T follicular helper cell (primary cell): ENCODE data around the gene CYSTM1.
A peak's percentile ranks its signal among the peaks of the same experiment; 100 is the strongest.

Experiments used
- DNase-seq: peaks from one replicate; pipeline ENCODE4 v3.0.0-alpha.2; 2020; ENCODE audit warnings: low read depth

Gene CYSTM1

GRCh38 chr5:140236891-140237598 lies 62.1 kb downstream of the CYSTM1 start:
- DNase-seq = no peak

DNA sequence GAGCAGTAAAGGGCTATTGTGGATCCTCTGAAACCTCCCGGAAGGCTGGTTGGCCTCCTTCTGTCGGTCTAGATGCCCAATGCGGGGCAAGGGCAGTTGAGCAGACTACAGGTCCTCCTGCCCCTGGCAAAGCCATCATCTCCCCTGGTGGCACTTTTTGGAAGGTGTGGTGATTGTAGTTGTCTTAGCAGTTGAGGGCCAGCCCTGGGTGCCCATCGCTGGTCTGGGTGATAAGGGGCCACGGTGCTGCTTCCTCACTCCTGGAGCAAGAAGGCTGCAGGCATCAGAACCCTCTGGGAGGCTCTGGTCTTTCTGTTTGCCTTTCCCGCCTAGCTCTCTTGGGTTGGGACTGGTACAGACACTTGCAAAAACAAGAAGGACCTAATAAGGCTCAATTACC lies 63.8 kb downstream of the CYSTM1 start:
- no peak for DNase-seq

DNA sequence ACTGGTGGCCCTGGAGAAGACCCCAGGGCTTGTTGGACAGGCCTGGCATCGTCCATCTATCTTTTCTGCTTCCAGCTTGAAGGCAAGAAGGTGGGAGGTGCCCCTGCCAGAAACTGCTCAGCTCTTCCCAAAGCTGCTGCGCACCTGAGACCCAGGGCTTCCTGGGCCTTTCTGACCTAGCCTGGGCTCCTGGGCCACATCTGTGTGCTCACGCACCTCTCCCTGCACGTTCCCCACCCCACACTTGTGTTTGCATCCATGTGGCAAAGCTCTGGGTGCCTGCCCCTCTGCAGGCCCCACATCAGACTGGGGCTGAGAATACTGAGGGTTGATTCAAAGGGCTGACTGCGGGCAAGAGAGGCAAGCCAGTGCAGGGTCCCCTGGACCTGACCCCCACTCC lies 64.5 kb downstream of the CYSTM1 start:
- DNase-seq = no peak

DNA sequence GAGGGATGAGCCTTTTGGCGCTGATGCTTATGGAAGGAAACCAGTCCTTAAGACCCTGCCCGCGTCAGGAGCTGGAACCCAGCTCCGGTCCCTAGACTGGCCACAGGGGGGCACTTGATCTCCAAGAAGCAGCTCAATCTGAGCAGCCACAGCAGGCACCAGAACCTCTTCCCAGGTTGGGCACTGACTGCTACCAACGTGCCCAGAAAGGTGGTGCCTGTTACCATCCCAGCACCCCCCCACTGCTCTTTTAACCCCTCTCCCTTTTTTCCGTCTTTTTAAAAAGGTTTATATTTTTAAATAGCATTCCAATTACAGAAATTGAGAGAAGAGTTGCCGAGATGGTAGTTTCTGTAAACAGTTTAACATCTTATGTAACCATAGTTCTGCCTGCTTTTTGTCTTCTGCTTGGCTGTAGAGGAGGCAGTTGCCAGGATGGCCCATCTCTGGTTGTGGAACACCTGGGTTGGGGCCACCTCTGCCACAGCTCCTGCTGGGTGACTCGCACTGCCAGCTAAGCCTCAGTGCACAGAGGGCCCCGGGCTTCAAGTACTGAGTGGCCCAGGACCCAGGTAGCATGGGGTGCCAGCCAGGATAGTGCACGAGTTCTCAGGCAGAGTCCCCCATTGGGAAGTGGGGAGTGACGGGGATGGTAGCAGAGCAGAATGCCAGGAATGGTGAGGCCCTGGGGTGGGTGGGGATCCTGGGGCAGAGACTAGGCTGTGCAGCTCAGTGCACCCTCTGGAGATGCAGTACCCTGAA lies 65.1 kb downstream of the CYSTM1 start:
- peak; percentile 28 for DNase-seq

GRCh38 chr5:140240987-140241706 lies 66.2 kb downstream of the CYSTM1 start:
- DNase-seq = no peak

- no peak for DNase-seq
These were observed 67.1 kb downstream of the CYSTM1 start for GRCh38 chr5:140242099-140242498.

- no peak for DNase-seq
These were observed 68.0 kb downstream of the CYSTM1 start for GRCh38 chr5:140242890-140243585.

- DNase-seq = no peak
These were observed 68.8 kb downstream of the CYSTM1 start for GRCh38 chr5:140243706-140244250.

GRCh38 chr5:140244525-140245025 lies 69.6 kb downstream of the CYSTM1 start:
- DNase-seq = peak; percentile 69

DNA sequence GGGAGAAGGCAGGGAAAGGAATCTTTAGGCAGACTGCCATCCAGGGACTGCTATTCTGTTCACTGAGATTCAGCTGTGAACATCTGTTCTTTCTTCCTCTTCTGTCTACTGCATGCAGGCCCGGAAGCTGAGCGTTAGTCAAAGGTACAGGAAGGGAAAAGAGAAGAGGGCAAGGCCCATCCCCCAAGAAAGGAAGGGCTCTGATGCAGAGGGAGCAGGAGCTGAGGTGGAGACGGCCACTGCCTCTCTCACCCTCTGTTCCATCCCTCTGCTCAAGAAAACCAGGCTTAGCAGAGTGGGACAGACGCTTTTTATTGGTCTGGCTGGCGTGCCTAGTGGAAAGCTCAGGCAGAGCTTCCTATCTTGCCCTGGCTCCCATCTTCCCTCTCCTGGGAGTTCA lies 70.4 kb downstream of the CYSTM1 start:
- DNase-seq = no peak

- DNase-seq = no peak
These were observed 70.9 kb downstream of the CYSTM1 start for GRCh38 chr5:140245926-140246325.

DNA sequence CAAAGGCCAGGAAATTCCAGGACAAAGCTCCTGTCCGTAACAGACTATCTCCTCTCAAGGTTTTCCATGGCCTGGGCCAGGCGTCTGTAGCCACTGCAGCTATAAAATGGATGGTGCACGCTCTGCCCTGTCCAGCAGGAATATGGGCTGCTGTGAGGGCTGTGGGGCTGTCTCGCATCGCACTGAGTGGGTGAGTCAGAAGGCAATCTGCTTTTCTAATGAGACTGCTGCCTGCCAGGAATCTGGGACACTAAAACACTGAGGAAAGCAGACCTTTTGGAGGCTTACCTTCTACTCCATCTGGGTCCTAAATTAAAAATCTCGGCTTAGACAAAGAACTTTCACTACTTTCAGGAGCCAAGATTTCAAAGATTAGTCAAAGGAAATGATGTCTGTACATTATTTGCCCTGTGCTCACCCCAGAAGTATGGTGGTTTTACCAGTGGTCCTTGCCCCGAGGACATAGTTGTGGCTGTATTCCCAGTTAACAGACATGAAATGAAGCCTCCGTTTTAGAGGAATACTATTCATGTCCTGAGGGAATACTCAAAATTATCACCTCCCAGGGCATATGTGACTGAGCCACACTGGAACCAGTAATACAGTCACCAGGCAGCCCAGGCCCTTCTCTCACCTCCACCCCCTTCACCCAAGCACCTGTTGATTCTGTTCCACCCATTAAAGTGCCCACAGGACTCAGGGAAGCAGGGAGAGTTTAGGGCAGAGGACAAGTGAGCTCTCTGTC lies 71.6 kb downstream of the CYSTM1 start:
- DNase-seq = no peak

DNA sequence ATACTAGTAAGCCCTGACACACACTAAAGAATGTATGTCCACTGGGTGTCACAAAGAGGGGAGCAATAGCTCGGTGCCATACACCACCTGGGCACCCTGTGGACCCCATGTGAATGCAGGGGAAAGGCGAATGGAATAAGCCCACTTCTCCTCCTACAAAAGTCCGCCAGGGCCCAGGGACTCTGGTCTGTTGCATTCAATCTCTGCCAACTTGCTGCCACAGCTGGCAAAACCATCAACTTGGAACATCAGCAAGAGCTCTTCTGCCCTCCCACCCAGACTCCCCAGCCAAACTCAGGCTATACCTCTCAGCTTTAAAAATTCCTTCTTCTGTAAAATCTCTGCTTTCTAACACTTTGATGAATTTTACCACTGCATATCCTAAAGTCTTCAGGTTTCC lies 73.4 kb downstream of the CYSTM1 start:
- DNase-seq = no peak

DNA sequence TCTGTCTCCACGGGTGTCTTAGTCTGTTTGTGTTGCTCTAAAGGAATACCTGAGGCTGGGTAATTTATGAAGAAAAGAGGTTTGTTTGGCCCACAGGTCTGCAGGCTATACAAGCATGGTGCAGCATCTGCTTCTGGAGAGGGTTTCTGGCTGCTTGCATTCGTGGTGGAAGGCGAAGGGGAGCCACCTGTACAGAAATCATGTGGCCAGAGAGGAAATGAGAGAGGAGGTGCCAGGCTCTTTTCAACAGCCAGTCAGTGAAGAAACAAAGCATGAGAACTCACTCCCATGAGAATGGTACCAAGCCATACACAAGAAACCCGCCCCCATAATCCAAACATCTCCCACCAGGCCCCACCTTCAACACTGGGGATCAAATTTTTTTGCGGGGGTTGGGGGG lies 74.5 kb downstream of the CYSTM1 start:
- no peak for DNase-seq

DNA sequence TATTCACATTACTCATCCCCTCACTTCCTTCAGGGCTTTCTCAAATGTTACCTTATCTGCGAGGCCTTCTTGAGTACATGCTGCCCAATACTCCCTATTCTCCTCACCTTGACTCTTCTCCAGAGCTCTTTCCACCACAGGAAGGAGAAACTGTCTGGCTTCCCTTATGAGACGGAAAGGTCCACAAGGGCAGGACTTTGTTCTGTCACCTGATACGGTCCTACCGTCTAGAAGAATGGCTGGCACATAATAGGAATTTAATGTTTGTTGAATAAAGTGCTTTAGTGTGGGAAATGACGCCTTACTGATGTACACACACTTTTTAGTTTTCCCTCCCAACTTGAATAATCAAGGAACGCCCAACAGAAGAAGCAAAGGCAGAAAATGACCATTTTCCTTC lies 75.4 kb downstream of the CYSTM1 start:
- no peak for DNase-seq

DNA sequence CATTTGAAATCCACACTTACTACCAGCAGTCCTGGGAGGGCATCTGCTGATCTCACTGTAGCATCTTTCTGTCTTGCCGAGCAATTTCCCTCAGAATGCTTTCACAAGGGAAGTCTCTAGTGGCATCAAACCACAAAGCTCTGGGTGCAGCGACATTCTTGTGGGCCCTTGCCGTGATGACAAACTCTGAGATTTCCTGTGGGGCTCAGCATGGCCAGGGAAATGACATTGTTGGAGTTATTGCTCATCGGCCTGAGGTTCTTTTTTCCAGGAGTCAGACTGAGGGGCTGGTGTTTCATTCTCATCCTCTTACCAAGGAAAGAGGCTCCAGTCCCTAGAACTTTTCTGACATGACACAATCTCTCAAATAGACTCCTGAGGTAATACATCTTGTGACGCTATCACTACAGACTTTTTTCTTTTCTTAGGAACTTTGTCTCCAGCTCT lies 76.6 kb downstream of the CYSTM1 start:
- DNase-seq = peak; percentile 28

DNA sequence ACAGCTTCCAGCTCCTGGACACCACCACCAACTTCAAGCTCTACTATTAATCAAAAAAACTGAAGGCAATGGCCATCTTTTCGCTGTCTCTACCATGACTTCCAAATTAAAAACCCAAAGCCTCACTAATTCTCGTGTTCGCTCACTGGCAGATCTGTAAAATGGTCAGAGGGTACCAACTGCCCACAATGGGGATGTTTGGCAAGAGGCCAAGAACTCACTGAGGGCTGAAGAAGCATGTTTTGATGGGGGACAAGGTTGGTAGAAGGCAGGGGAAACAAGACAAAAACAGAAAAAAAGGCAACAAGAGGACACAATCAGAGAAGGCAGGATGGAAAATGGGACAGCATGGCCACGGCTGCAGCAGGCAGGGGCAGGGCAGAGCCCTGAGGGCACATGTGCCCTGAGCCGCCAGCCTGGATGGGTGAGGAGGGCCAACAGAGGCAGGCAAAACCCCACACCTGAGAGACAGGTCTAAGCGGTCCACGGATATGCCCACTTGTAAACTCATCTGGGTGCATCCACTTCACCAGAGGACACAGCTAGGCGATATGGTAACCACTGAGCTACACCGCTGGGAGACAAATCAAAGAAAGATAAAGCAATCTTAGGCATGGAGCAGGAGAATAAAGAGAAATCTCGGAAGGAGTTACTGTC lies 77.6 kb downstream of the CYSTM1 start:
- DNase-seq = no peak

DNA sequence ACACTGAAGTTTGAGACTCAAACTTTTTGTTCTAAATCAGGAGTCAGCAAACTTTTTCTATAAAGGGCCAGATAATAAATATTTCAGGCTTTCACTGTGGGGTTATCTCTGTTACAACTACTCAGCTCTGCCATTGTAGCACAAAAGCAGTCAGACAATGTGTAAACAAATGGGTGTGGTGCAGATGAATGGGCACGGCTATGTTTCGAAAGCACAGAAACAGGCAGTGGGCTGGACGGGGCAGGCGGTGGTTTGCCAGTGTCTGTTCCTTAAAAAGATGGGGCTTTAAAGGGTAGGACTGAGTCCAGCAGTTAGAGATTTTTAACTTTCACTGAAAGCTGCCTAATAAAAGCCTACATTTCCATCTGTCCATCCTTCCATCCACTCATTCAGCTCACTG lies 79.0 kb downstream of the CYSTM1 start:
- DNase-seq = no peak

GRCh38 chr5:140255460-140256157 lies 80.6 kb downstream of the CYSTM1 start:
- no peak for DNase-seq

DNA sequence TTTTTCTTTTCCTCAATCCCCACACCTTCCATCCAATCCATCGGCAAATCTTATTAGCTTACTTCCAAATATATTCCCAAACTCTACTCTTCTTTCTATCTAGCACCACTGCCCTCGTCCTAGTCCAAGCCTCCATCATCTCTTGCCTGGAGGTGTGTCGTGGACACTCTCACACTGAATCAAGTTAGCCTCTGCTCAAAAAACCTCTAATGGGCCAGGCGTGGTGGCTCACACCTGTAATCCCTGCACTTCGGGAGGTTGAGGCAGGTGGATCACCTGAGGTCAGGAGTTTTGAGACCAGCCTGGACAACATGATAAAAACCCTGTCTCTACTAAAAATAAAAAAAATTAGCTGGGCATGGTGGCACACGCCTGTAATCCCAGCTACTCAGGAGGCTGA lies 81.7 kb downstream of the CYSTM1 start:
- DNase-seq = no peak
